Measurements from ENCODE around the gene SCRN1. TPM values are rescaled to one million over a fixed set of nuclear protein-coding genes. Genes with fewer than 3 reads are reported as not detected.

The SCRN1 gene
- total RNA-seq (2021; fragmentation: NEBNext Ultra II Directional; extraction: Animal tissue kit (Norgen Biotek cat#: 25700)), result 100 to 1,000 TPM; 137 to 168 (median 145) TPM
- long read RNA-seq, full-length matches to known transcripts, result 49 of 109 reads
- long read RNA-seq, partial matches to known transcripts, result 9 of 109 reads
- long read RNA-seq, other reads (novel, unspliced or antisense), result 51 of 109 reads

GRCh38 chr7:29989257-29989995 is at the start of gene SCRN1:
TSS of gene SCRN1 (minus strand) at chr7:29989801. CDS start at chr7:29969067, 20,734 bp downstream.
- peaks cover 5% of the 10 kb centered on the region; the same call in 1 of the 2 replicates for H3K9me3 Mint-ChIP-seq
- TF ChIP-seq CTCF (IDR thresholded peaks at IDR 0.05), result peak; percentile 22; the same call in 1 of the 2 replicates
- H3K27ac Mint-ChIP-seq, result peak within 1 kb of the TSS; percentile 98
- H3K36me3 Mint-ChIP-seq (ENCODE audit: low read depth), result peaks cover 18% of the 10 kb centered on the region
- no peaks in the 10 kb centered on the region; the same call in 1 of the 2 replicates for H3K27me3 Mint-ChIP-seq (ENCODE audit: insufficient read depth)
- no peak for DNase-seq
- peaks cover 45% of the 10 kb centered on the region for H3K4me1 Mint-ChIP-seq (ENCODE audit: low read depth)
- peak within 1 kb of the TSS; percentile 92 for H3K4me3 Mint-ChIP-seq

GRCh38 chr7:30038196-30038980 is 48.8 kb upstream of the SCRN1 start:
- Mint-ChIP-seq H3K4me3 (no peak overlapping the region), H3K4me1 (ENCODE audit: low read depth) (peaks cover 39% of the 10 kb centered on the region), H3K27ac (peak overlapping the region; percentile 3; the same call in 1 of the 2 replicates), H3K36me3 (ENCODE audit: low read depth) (0 out of 2 replicates have a peak, but pooled peaks cover 8% of the 10 kb centered on the region), H3K9me3 (no peaks in the 10 kb centered on the region), H3K27me3 (ENCODE audit: insufficient read depth) (no peaks in the 10 kb centered on the region)
- TF ChIP-seq CTCF (IDR thresholded peaks at IDR 0.05), result no peak
- DNase-seq, result no peak

- Mint-ChIP-seq H3K4me3 (no peak overlapping the region), H3K4me1 (ENCODE audit: low read depth) (peaks cover 30% of the 10 kb centered on the region), H3K36me3 (ENCODE audit: low read depth) (no peaks in the 10 kb centered on the region), H3K9me3 (no peaks in the 10 kb centered on the region), H3K27ac (no peak overlapping the region), H3K27me3 (ENCODE audit: insufficient read depth) (no peaks in the 10 kb centered on the region)
- no peak for DNase-seq
- TF ChIP-seq CTCF (IDR thresholded peaks at IDR 0.05), result no peak
These were observed 46.6 kb upstream of the SCRN1 start for GRCh38 chr7:30036220-30036619.

- H3K27ac Mint-ChIP-seq, result no peak overlapping the region
- H3K36me3 Mint-ChIP-seq (ENCODE audit: low read depth), result no peaks in the 10 kb centered on the region
- H3K9me3 Mint-ChIP-seq, result no peaks in the 10 kb centered on the region
- no peak for TF ChIP-seq CTCF (IDR thresholded peaks at IDR 0.05)
- DNase-seq, result no peak
- H3K27me3 Mint-ChIP-seq (ENCODE audit: insufficient read depth), result no peaks in the 10 kb centered on the region
- H3K4me3 Mint-ChIP-seq, result no peak overlapping the region
- H3K4me1 Mint-ChIP-seq (ENCODE audit: low read depth), result peaks cover 13% of the 10 kb centered on the region
These were observed 44.9 kb upstream of the SCRN1 start for GRCh38 chr7:30034501-30034900.

GRCh38 chr7:30032310-30033125 is 42.9 kb upstream of the SCRN1 start:
- Mint-ChIP-seq H3K4me3 (peak overlapping the region; percentile 44), H3K9me3 (no peaks in the 10 kb centered on the region), H3K36me3 (ENCODE audit: low read depth) (no peaks in the 10 kb centered on the region), H3K27ac (peak overlapping the region; percentile 64), H3K4me1 (ENCODE audit: low read depth) (peaks cover 8% of the 10 kb centered on the region), H3K27me3 (ENCODE audit: insufficient read depth) (no peaks in the 10 kb centered on the region)
- TF ChIP-seq CTCF (IDR thresholded peaks at IDR 0.05), result no peak
- peak; percentile 74 for DNase-seq
